Rectal smooth muscle tissue (tissue), 1 donor: ENCODE results near the gene ZP1.
"Not testable (repeated sequence)": the region's sequence is repeated elsewhere in the genome, so short reads cannot be mapped to it uniquely, and the experiment has no call there.

Experiments used
- H3K27ac ChIP-seq: one replicate; pipeline ENCODE4 v1.7.0; 2013; ENCODE audit warnings: low read depth, low read length, inconsistent platforms
- H3K27me3 ChIP-seq: one replicate; pipeline ENCODE4 v1.7.0; 2013; ENCODE audit warnings: low read length; ENCODE audit not compliant: control insufficient read depth, insufficient read depth
- H3K36me3 ChIP-seq: one replicate; pipeline ENCODE4 v1.7.0; 2013; ENCODE audit warnings: low read length; ENCODE audit not compliant: control insufficient read depth, insufficient read depth
- H3K4me1 ChIP-seq: one replicate; pipeline ENCODE4 v1.7.0; 2013; ENCODE audit warnings: low read length; ENCODE audit not compliant: control insufficient read depth, insufficient read depth
- H3K4me3 ChIP-seq: one replicate; pipeline ENCODE4 v1.7.0; 2013; ENCODE audit warnings: low read length
- H3K9ac ChIP-seq: one replicate; pipeline ENCODE4 v1.7.0; 2013; ENCODE audit warnings: low read length

ZP1 gene, protein sequence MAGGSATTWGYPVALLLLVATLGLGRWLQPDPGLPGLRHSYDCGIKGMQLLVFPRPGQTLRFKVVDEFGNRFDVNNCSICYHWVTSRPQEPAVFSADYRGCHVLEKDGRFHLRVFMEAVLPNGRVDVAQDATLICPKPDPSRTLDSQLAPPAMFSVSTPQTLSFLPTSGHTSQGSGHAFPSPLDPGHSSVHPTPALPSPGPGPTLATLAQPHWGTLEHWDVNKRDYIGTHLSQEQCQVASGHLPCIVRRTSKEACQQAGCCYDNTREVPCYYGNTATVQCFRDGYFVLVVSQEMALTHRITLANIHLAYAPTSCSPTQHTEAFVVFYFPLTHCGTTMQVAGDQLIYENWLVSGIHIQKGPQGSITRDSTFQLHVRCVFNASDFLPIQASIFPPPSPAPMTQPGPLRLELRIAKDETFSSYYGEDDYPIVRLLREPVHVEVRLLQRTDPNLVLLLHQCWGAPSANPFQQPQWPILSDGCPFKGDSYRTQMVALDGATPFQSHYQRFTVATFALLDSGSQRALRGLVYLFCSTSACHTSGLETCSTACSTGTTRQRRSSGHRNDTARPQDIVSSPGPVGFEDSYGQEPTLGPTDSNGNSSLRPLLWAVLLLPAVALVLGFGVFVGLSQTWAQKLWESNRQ

DNA sequence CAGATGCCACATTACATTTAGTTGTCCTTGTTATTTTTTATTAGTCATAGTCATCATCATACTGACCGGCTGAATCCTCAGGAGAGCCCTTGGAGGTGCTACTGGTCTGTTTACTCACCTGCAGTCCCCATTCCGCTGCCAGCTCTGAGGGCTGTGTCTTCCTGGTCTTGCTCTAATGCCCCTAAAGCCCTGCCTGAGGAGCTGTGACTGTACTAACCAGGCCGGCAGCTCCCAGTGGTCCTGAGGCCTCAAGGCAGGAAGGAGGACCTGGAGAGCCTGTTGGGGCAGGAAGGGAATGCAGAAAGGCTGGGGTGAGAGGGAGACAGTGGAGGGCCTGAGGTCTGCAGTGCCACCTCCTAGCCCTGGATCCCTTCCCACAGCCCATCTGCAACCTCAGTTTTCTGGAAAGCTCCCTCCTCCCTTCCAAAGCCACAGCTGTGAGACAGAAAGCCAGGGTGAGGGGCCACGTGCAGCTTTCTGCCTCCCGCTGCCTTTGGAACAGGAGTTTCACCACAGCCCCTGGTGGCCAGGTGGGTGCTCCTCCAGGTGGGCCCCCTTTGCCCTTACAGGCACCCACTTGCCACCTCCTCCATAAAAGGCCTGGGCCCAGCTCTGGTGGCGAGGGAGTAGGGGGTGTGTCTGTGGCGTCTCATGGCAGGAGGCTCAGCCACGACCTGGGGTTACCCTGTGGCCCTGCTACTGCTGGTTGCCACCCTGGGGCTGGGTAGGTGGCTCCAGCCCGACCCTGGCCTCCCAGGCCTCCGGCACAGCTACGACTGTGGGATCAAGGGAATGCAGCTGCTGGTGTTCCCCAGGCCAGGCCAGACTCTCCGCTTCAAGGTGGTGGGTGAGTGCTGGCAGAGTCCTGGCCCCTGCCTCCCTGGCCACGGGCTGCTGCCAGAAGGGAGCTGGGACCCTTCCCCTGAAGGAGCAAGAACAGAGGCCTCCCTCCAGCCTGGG lies at the start of gene ZP1:
Gene ZP1, plus strand, starts transcription at position 632 of the 960 bp plus-strand sequence. Its CDS starts 20 bp downstream, at position 652.
- Histone ChIP-seq H3K27ac (no peak within 1 kb of the TSS), H3K9ac (no peak within 1 kb of the TSS), H3K36me3 (no peaks in the 10 kb centered on the region), H3K27me3 (no peaks in the 10 kb centered on the region), H3K4me3 (no peak within 1 kb of the TSS), H3K4me1 (no peaks in the 10 kb centered on the region)

DNA sequence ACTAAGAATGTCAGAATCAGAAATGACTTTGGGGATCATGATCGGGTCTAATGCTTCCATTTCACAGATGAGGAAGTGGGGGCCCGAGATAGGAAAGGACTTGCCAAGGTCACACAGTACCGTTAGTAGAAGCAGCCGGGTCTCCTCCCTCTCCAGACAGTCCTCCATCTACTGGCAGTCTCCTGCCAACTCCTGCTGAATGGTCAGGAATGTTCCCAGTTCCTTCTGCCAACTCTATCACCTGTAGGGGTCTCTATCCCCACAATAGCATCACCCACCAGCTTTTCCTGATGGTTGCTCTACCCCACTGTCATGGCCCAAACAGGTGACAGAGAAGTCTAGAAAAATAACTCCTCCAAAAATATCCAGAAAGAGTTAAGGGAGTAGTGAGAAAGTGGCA lies 49.3 kb upstream of the ZP1 start:
- Histone ChIP-seq H3K27me3 (no peaks in the 10 kb centered on the region), H3K4me3 (no peak overlapping the region), H3K9ac (no peak overlapping the region), H3K27ac (no peak overlapping the region), H3K4me1 (no peaks in the 10 kb centered on the region), H3K36me3 (no peaks in the 10 kb centered on the region)

DNA sequence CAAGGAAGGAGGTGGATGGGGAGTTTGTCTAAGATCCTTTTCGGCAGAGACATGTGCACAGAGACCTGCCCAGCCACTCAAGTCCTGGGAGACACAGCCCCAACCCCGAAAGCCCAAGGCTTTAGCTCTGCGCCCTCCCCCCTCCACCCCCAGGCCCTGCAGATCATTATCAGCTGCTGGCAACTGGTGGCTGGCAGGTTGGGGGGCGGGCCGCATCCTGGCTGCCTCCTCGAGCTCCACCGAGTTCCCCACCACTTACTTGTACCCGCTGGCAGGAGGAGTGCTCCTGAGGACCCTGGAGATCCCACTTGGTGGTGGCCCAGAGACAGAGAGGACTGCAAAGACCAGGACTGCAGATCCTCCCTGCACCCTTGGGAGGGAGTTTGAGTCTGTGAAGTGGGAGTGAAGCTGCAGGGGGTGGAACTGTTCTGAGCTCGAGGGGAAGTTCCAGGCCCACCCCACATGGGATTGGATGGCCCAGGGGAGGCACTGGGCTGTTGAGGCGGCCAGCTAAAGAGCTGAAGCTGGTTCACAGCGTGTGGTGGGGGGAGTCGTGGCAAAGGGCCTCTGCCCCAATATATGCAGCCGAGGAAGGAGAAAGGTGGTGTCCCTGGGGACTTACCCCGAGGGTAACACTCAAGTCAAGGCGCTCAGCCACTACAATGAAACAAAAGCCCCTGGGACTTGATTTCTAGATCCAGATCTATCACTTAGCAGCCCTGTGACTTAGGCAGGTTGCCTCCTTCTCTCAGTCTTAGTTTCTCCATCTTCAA lies 45.3 kb upstream of the ZP1 start:
- H3K4me3 ChIP-seq, result no peak overlapping the region
- no peak overlapping the region for H3K9ac ChIP-seq
- no peaks in the 10 kb centered on the region for H3K36me3 ChIP-seq
- H3K4me1 ChIP-seq, result no peaks in the 10 kb centered on the region
- H3K27me3 ChIP-seq, result no peaks in the 10 kb centered on the region
- H3K27ac ChIP-seq, result no peak overlapping the region

DNA sequence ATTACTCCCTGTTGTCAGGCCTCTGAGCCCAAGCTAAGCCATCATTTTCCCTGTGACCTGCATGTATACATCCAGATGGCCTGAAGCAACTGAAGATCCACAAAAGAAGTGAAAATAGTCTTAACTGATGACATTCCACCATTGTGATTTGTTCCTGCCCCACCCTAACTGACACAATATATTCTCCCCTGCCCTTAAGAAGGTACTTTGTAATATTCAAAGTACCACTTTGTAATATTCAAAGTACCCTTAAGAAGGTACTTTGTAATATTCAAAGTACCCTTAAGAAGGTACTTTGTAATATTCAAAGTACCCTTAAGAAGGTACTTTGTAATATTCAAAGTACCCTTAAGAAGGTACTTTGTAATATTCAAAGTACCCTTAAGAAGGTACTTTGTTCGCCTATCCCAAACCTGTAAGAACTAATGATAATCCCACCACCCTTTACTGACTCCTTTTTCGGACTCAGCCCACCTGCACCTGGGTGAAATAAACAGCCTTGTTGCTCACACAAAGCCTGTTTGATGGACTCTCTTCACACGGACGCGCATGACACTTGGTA lies 43.5 kb upstream of the ZP1 start:
- not testable (repeated sequence) for H3K27ac ChIP-seq, H3K36me3 ChIP-seq, H3K27me3 ChIP-seq, H3K9ac ChIP-seq, H3K4me1 ChIP-seq, H3K4me3 ChIP-seq

DNA sequence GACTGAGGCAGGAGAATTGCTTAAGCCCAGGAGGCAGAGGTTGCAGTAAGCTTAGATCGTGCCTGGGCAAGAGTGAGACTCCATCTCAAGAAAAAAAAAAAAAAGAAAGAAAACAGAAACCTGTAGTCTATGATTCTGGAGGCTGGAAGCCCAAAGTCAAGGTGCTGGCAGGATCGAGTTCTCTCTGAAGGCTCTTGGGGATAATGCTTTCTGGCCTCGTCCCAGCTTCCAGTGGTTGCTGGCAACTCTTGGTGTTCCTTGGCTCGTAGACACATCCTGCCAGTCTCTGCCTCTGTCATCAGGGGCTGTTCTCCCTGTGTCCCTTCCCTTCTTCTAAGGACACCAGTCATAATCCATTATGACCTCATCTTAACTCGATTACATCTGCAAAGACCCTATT lies 42.2 kb upstream of the ZP1 start:
- Histone ChIP-seq H3K4me1 (no peaks in the 10 kb centered on the region), H3K27me3 (no peaks in the 10 kb centered on the region), H3K27ac (no peak overlapping the region), H3K9ac (no peak overlapping the region), H3K36me3 (no peaks in the 10 kb centered on the region), H3K4me3 (no peak overlapping the region)

DNA sequence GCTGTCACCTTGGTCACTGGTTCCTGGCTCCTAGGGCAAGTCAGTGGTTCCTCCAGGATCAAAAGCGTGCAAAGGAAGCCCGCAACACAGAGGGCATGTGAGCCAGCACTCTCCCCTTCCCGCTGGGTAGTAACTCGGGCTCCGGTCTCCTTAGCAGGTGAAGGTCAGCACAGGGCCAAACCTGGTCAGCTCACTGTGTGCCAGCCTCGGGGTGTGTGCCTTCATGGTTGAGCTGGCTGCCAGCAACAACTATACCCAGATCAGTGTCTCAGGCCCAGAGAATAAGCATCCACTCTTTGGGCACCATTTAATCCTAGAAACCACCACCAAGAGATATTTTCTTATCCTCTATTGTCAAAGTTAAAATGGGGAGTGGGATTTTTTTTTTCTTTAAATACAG lies 41.6 kb upstream of the ZP1 start:
- Histone ChIP-seq H3K4me3 (no peak overlapping the region), H3K36me3 (no peaks in the 10 kb centered on the region), H3K27ac (no peak overlapping the region), H3K4me1 (no peaks in the 10 kb centered on the region), H3K27me3 (no peaks in the 10 kb centered on the region), H3K9ac (no peak overlapping the region)

DNA sequence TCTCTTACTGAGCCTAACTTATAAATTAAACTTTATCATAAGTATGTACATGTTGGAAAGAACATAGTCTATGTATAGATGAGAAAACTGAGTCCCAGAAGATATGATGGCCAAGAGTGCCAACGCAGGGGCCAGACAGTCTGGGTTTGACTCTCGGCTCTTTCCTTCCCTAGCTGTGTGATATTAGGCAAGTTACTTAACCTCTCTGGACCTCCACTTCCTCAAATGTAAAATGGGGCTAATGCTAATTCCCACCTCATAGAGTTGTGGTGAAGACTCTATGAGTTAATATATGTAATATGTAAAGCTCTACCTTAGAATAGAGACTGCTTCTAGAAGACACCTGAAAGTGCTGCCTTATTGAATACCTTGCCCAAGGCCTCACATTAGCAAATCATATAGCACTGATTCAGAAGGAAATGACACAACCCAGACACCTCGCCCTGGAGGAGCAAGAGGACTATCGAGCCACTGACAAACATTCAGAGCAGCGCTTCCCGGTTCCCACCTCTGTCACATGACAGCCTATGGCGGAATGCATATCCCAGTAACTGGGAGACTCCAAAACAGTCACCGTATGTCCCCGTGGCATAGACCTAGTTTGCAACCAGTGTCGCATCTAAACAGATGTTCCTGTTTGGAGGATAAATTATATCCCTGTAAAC lies 36.7 kb upstream of the ZP1 start:
- no peak overlapping the region for H3K9ac ChIP-seq
- no peak overlapping the region for H3K4me3 ChIP-seq
- no peak overlapping the region for H3K27ac ChIP-seq

DNA sequence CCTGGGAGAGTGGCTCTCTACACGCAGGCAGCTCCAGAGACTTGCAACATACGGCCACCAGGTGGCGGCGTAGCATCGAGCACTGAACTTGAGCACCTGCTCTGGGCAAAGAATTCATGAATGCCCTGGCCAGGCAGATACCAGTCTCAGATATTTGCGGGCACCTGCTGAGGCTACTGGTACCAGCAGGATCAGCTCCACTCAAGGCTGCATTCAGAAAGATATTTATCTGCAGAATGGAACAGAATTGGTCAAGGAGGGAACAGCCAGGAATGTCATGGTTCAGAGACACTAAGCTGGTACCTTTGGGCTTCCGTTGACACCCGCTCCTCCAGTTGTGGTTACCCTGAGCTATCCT lies 36.2 kb upstream of the ZP1 start:
- Histone ChIP-seq H3K4me3 (no peak overlapping the region), H3K27ac (no peak overlapping the region), H3K36me3 (no peaks in the 10 kb centered on the region), H3K9ac (no peak overlapping the region), H3K27me3 (no peaks in the 10 kb centered on the region), H3K4me1 (no peaks in the 10 kb centered on the region)

More for the DNA sequence above, 36.7 kb upstream of the ZP1 start:
- no peaks in the 10 kb centered on the region for H3K27me3 ChIP-seq
- H3K4me1 ChIP-seq, result no peaks in the 10 kb centered on the region
- H3K36me3 ChIP-seq, result no peaks in the 10 kb centered on the region

DNA sequence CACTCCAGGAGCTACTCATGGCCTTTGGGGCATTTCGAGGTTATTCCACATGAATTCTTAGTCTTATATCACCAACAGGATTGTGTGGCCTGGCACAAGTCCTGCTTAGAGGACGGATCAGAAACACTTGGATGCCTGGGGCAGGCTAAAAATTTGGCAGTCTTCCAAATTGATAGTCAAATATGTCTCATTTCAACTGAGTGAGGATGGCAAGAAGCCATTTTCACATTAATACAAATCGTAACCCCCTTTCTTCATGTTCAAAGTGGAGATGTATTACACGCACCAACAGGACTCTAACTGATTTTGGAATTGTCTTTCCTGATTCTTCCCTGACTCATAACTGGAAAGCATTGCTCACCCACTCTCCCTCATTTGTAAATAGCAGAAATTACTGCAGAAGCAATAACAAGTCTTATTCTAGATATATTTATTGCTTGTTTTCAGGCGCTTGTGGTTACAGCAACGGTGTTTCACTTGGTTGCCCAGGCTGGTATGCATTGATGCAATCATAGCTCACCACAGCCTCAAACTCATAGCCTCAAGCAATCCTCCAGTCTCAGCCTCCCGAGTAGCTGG lies 35.8 kb upstream of the ZP1 start:
- H3K27ac ChIP-seq, result no peak overlapping the region
- H3K4me1 ChIP-seq, result no peaks in the 10 kb centered on the region
- no peaks in the 10 kb centered on the region for H3K36me3 ChIP-seq
- H3K4me3 ChIP-seq, result no peak overlapping the region
- no peaks in the 10 kb centered on the region for H3K27me3 ChIP-seq
- H3K9ac ChIP-seq, result no peak overlapping the region

DNA sequence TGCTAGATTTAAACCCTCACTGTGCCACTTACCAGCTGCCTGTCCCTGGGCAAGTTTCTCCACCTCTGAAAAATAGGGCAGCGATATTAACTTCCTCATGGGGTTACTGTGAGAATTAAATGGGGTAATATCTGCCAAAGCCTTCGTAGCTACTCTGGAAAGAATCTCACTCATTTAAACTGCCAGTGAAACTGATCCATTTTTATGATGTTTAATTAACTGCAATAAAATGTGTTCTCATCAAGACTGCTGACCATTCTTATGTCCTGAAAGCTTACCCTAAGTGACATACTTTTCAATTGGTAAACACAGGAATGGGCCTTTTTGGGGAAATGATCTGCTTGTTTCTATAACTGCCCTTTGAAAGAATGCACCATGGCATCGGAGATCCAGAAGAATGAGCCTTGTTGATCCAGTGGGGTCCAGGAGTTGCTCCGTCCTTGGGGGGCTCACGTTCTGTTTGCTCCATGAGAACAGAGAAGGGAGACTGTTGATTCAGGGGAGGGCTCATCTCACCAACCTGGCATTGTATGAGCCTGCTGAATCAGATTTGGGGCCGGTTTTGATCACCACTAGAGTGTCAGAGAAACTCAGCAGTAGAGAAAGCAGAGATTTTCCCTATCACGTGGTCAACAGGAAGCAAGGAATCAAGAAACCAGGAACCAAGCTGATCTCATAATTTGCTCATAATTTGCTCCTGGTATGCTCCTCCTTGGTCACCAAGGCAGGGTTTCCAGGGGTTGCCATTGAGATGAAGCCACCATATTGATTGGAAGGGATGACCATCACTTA lies 32.4 kb upstream of the ZP1 start:
- Histone ChIP-seq H3K4me1 (no peaks in the 10 kb centered on the region), H3K4me3 (no peak overlapping the region), H3K36me3 (no peaks in the 10 kb centered on the region), H3K27ac (no peak overlapping the region), H3K9ac (no peak overlapping the region), H3K27me3 (no peaks in the 10 kb centered on the region)

DNA sequence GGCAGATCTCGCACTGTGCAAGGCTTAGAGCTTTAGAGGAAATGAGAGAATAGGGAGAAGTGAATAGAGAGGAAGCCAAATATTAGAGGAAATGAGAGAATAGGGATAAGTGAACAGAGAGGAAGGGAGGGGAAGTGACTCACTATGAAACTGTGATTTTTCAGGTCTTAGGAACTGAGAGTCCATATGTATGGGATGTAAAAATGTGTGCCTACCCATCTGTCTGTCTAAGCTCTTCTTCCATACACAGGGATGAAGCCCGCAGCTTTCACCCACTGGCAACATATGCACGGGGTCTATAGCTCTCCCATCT lies 31.9 kb upstream of the ZP1 start:
- Histone ChIP-seq H3K27ac (no peak overlapping the region), H3K4me3 (no peak overlapping the region), H3K27me3 (no peaks in the 10 kb centered on the region), H3K36me3 (no peaks in the 10 kb centered on the region), H3K4me1 (no peaks in the 10 kb centered on the region), H3K9ac (no peak overlapping the region)
